ENCODE data around the gene TMEM45B. TPM values are rescaled to one million over a fixed set of nuclear protein-coding genes. Genes with fewer than 3 reads are reported as not detected.
A peak's percentile ranks its signal among the peaks of the same experiment; 100 is the strongest.

The TMEM45B gene
- polyA plus RNA-seq, 1 donor from 2014 or later, result 0.19 TPM

GRCh38 chr11:129894278-129895125, 78.9 kb downstream of the TMEM45B start:
- Mint-ChIP-seq H3K36me3 (peaks cover 3% of the 10 kb centered on the region), H3K9me3 (no peaks in the 10 kb centered on the region), H3K27ac (peak overlapping the region; percentile 73 to 97 (median 87)), H3K4me3 (peak overlapping the region; percentile 89 to 94 (median 92)), H3K27me3 (no peaks in the 10 kb centered on the region), H3K4me1 (peaks cover 14 to 24% (median 19%) of the 10 kb centered on the region in 3 donors)

GRCh38 chr11:129895126-129896041, 79.7 kb downstream of the TMEM45B start, which contains the start of gene NFRKB:
NFRKB (minus strand) TSS chr11:129895578; CDS start chr11:129892849, 2,729 bp downstream.
- H3K36me3 Mint-ChIP-seq, result peaks cover 3% of the 10 kb centered on the region
- H3K27me3 Mint-ChIP-seq, result no peaks in the 10 kb centered on the region
- peaks cover 14 to 23% (median 19%) of the 10 kb centered on the region in 3 donors for H3K4me1 Mint-ChIP-seq
- H3K4me3 Mint-ChIP-seq, result peak within 1 kb of the TSS; percentile 89 to 94 (median 92)
- no peaks in the 10 kb centered on the region for H3K9me3 Mint-ChIP-seq
- peak within 1 kb of the TSS; percentile 73 to 97 (median 87) for H3K27ac Mint-ChIP-seq

GRCh38 chr11:129896062-129896461, 80.4 kb downstream of the TMEM45B start:
- Mint-ChIP-seq H3K36me3 (peaks cover 3% of the 10 kb centered on the region), H3K9me3 (no peaks in the 10 kb centered on the region), H3K27ac (peak overlapping the region in 2 of 3 donors; percentile 78 to 97), H3K4me3 (peak overlapping the region; percentile 89 to 94 (median 92)), H3K4me1 (peaks cover 14 to 23% (median 19%) of the 10 kb centered on the region in 3 donors), H3K27me3 (no peaks in the 10 kb centered on the region)

- Mint-ChIP-seq H3K27me3 (no peaks in the 10 kb centered on the region), H3K4me1 (no peaks in the 10 kb centered on the region), H3K36me3 (peaks cover 10% of the 10 kb centered on the region), H3K9me3 (no peaks in the 10 kb centered on the region), H3K4me3 (no peak overlapping the region), H3K27ac (no peak overlapping the region)
Observed at GRCh38 chr11:129905402-129905801, 89.8 kb downstream of the TMEM45B start.

Other genes starting within 250 kb of the TMEM45B start
- 17.9 TPM for gene NFRKB, start 79.7 kb downstream of the TMEM45B start, polyA plus RNA-seq
- 3.7 TPM for gene PRDM10, start 187.0 kb downstream of the TMEM45B start, polyA plus RNA-seq